Measurements from ENCODE around the gene CRY1.

DNA sequence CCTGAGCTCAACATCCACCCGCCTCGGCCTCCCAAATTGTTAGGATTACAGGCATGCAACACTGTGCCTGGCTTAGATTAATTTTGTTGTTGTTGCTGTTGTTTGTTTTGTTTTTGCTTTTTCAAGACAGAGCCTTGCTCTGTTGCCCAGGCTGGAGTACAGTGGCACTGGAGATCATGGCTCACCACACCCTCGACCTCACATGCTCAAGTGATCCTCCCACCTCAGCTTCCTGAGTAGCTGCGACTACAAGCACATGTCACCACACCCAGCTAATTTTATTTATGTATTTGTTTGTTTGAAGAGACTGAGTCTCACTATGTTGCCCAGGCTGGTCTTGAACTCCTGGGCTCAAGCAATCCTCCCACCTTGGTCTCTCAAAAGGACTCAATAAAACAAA, 26.7 kb downstream of the CRY1 start:
- TF ChIP-seq, protein P1, sequence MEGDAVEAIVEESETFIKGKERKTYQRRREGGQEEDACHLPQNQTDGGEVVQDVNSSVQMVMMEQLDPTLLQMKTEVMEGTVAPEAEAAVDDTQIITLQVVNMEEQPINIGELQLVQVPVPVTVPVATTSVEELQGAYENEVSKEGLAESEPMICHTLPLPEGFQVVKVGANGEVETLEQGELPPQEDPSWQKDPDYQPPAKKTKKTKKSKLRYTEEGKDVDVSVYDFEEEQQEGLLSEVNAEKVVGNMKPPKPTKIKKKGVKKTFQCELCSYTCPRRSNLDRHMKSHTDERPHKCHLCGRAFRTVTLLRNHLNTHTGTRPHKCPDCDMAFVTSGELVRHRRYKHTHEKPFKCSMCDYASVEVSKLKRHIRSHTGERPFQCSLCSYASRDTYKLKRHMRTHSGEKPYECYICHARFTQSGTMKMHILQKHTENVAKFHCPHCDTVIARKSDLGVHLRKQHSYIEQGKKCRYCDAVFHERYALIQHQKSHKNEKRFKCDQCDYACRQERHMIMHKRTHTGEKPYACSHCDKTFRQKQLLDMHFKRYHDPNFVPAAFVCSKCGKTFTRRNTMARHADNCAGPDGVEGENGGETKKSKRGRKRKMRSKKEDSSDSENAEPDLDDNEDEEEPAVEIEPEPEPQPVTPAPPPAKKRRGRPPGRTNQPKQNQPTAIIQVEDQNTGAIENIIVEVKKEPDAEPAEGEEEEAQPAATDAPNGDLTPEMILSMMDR (IDR thresholded peaks at IDR 0.05; ENCODE audit: insufficient read depth, low read length, poor library complexity, severe bottlenecking), result no peak
- TF ChIP-seq EZH2phosphoT487 (conservative IDR thresholded peaks at IDR 0.05; ENCODE audit: low read length), result no peak

Data from SU-DHL-6 (cell line).